G401.6 (cell line): ENCODE data around the gene SORCS1.

Experiments
- FAIRE-seq: peaks from 2 replicates; lab custom pipeline; 2012; peaks lifted over from hg19 to GRCh38; lab: Jason Lieb, UNC

The SORCS1 gene

DNA sequence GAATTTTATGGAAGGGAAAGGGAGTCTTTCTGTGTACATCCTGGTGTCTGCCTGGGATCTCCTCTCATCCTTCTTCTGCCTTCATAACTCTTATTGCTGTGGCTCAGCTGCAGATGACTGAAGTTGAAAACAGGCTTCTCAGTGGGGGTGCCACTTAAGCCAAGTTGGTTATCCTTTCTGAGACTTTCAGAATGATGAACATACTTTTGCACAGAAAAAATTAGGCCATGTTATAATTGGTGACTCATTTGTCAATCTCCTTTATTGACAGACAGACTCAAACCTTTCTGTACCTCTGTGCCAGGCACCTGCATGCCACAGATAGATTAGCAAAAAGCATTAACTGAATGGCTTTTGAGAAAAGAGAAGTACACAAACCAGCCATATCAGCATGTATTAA, 430.3 kb downstream of the SORCS1 start:
- no peak for FAIRE-seq

DNA sequence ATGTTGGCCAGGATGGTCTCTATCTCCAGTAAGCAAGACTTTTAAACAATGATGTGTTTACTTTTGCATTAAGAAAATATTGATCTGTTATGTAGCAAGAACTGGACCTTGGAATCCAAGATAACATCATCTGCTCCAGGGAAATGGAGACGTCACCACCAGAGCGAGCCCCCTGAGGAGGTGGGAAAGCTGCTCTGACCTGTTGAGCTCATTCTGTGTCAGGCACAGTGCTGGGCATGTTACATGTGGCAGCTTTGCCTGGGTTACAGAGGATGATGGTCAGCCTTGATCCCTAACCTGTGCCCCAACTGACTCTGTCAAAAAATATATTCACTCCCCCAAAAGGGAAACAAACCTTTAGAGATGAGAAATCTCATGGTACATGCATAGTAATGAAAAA, 436.3 kb downstream of the SORCS1 start:
- FAIRE-seq, result no peak

DNA sequence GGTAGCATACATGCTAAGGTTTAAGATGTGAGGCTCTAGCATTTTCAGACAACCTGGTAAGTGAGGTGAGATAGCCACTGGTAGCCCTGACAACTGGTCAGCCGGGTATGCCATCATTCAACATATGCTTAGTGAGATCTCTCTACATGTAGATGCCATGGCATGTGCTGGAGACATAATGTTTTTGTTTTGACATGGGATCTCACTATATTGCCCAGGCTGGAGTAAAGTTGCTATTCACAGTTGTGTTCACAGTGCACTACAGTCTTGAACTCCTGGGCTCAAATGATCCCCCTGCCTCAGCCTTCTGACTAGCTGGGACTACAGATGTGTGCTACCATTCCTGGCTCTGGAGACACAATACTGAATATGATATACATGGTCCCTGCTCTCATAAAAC, 437.3 kb downstream of the SORCS1 start:
- FAIRE-seq, result no peak

DNA sequence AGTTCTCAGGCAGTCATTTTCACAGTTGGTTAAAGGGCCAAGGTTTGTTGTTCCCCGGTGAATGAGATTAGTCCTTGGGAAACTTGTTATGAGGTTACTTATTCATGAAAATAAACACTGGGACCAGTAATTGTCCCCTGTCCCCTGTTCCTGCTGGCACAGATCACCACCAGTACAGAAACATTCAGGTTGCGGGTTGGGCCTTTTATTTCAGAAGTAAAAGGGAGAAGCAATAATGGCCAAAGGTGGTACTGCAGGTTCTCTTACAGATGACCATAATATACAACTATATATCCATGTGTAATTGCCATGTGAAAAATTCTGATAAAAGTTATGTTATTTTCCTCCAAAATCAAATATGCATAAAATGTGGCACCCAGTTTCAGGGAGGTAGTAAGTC, 442.0 kb downstream of the SORCS1 start:
- no peak for FAIRE-seq

- FAIRE-seq, result no peak
These were observed 443.8 kb downstream of the SORCS1 start for GRCh38 chr10:106720683-106721082.

- FAIRE-seq, result no peak
These were observed 448.1 kb downstream of the SORCS1 start for GRCh38 chr10:106716381-106716780.

- FAIRE-seq, result no peak
These were observed 449.6 kb downstream of the SORCS1 start for GRCh38 chr10:106714734-106715555.

DNA sequence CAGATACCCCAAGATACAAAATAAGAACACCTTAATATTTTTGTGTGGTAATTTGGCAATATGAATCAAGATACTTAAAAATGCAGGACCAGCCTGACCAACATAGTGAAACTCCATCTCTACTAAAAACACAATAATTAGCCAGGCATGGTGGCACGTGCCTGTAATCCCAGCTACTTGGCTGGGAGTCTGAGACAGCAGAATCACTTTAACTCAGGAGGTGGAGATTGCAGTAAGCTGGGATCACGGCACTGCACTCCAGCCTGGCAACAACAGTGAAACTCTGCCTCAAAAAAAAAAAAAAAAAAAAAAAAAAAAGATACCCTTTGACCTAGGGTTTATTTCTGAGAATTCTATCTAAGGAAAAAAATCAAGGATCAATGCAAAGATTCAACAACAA, 450.7 kb downstream of the SORCS1 start:
- FAIRE-seq, result no peak

- no peak for FAIRE-seq
These were observed 451.5 kb downstream of the SORCS1 start for GRCh38 chr10:106712988-106713387.

DNA sequence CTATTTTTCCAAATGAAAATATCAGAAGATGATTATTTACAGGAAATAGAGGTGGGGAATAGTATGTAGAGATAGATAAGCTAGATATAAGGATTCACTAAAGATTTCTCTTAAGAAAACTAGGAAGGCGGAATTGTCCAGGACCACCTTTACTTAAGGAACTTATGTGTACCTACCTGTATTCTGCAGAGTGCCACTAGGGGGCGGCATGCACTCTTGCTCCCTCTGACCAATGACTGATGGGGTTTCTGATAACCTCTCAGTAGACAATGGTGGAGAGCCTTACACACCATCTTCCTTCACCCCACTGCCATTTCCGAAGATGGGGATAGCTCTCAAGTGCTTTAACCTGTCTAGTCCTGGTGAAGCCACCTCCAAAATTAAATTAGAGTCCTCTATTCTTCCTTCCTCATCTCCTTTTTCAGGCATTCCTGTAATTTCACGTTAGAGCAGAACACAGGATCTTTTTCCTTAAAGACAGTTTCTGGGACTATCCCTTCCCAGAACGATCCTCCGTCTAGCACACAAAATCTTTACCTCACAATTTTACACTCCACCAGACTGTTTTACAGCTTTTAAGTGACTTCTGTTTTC, 453.1 kb downstream of the SORCS1 start:
- no peak for FAIRE-seq

DNA sequence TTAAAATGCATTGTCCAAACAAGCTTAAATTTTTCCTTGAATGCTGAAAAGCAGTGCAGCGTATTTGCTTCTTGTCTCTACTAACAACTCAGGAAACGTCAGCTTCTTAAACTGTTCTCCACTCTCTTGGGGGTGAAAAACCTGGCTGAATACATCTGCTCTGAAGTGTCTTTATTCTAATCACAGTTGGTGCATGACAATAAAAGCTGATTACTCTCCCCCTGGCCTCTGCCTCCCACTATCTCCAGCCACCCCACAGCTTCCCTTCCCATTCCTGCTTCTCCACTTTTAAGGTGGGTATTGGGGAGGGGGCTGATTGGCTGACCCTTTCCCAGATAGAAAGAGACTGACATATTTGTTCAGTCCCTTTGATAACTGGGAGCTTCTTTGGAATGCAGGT, 456.0 kb downstream of the SORCS1 start:
- FAIRE-seq, result no peak

DNA sequence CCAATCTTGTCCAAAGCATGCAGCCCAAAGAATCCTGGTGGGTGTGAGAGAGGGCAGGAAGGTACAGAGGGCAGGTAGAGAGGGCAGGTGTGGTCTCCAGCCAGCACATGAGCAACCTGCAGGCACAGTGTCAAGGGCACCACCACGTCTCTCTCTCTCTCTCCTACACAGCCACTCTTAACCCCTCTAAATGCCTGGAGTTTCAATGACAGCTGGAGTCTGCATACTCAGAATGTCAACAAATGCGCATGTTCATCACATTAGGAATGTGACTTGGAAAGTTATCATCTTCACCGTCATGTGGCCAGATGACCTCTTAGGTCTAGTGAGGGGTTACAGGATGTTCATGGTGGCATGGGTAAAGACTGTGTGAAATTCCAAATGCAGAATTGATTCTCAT, 456.8 kb downstream of the SORCS1 start:
- no peak for FAIRE-seq

DNA sequence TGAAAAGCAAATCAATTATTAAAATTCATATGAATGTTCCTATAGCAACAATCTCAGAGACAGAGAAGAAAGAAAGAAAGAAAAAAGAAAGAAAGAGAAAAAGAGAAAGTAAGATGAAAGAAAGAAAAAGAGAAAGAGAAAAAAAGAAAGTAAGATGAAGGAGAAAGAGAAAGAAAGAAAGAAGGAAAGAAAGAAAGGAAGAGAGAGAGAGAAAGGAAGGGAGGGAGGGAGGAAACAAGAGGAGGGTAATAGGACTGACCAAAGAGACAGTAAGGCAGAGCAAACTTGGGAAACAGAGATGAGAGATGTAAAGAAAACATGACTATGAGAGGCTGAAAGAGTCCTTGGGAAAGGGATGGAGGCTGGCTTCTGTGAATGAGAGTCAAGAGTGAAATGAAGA, 458.4 kb downstream of the SORCS1 start:
- no peak for FAIRE-seq

GRCh38 chr10:106705681-106706100, 458.8 kb downstream of the SORCS1 start:
- no peak for FAIRE-seq

DNA sequence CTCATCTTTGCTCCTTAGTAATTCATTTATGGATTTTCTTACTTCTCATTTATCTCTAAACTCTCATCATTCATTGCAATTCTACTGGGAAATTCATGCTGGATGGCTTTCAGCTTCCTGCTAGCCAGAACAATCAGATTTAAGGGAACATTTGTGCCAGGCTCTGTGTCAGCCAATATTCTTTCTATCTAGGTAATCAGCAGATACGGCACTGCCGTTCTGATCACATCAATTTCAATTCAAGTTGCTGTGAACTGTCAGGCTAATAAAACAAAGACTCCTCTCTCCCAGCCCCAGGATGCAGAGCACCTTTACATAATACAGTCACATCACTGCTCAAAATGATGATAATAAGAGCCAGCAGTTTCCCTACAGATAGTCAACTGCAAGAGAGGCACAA, 468.3 kb downstream of the SORCS1 start:
- FAIRE-seq, result no peak

DNA sequence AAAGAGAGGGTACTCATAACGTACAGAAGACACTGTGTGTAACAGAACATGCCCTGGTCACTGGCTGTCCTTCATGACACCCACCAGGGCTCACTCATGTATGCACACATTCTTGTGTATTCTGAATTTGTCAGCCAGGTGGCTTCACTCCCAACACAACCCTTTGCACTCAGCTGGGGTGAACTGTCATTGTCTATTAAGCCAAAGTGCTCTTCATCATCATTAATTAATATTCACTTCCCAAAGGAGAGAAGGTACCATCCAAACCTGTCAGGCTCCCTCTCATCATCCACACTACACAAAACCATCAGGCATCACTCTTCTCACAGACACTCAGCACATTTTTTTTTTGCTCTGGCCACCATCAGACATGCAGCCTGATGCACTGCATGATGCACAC, 469.8 kb downstream of the SORCS1 start:
- FAIRE-seq, result no peak

DNA sequence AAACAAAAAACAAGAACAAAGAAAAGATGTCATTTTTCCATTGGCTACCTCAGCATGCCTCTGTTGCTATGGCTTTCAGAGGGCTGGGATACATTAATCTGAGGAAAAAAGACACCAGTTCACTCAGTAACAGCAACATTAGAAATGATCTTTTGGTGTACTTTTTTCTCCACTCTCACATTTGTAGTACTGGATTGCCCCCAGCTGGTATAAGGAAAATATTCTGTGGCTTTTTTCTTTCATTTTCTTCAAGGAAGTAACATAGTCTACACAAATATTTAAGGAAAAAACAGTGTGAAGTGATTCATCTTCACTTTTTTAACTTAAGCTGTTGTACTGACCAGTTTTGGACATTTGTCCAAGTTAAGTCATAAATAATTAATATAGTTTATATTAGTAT, 482.3 kb downstream of the SORCS1 start:
- FAIRE-seq, result no peak

- no peak for FAIRE-seq
These were observed 484.4 kb downstream of the SORCS1 start for GRCh38 chr10:106680061-106680460.

DNA sequence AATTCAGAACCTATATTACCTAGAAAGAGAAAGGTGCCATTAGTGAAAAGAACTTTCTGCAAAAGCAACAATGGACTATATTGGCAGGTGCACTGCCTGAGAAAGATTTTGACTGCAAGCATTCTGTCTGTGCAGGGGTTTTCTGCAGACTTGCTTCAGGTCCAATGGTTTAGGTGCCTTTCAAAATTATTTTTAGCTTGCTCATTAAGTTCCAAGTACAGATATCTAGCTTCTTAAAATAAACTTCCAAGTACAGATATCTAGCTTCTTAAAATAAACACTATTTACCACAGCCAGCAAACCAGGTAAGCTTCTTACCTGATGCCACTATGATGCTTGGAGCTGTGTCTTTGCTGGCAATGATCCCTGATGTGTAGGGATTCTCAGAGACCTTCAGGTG, 485.2 kb downstream of the SORCS1 start:
- no peak for FAIRE-seq

GRCh38 chr10:106672517-106673175, 491.9 kb downstream of the SORCS1 start:
- no peak for FAIRE-seq

- FAIRE-seq, result no peak
These were observed 502.8 kb downstream of the SORCS1 start for GRCh38 chr10:106661767-106662140.

GRCh38 chr10:106661133-106661766, 503.3 kb downstream of the SORCS1 start:
- FAIRE-seq, result no peak

GRCh38 chr10:106660550-106660949, 504.0 kb downstream of the SORCS1 start:
- FAIRE-seq, result no peak
